K562 (cell line): ENCODE data around the gene GALNT5. TPM values are rescaled to one million over a fixed set of nuclear protein-coding genes. Genes with fewer than 3 reads are reported as not detected.

Experiments used
- ATAC-seq: fragments of 200-7000 bp; cut with Tn5 transposase; 3 replicates; pipeline ENCODE4 v1.9.1; 2020; ENCODE audit warnings: moderate library complexity
- BruUV-seq: library from RNA; stranded (reverse); fragments of 400-500 nt; replicated peaks from 2 replicates; lab custom pipeline; 2021; lab: Mats Ljungman, UMichigan
- CTCF ChIA-PET: fragments of 300-600 bp; formaldehyde crosslinking; extraction: SDS; loops from one replicate; lab custom pipeline; 2021; ENCODE audit warnings: low intra/inter-chr PET ratio; lab: Yijun Ruan, JAX
- POLR2A ChIA-PET: fragments of 300-600, 350-650 bp; sonication (Branson Sonifier 250); formaldehyde crosslinking; extraction: SDS; loops from one replicate; lab custom pipeline; 2021; ENCODE audit warnings: antibody characterized with exemption, inconsistent platforms; lab: Yijun Ruan, JAX
- DNase-seq, 4 experiments: peaks; one replicate each; pipeline versions ENCODE4 v3.0.0 to v3.0.0-alpha.2; 2011 to 2018; ENCODE audit warnings: low spot score in 3 of 4, mixed read lengths in 3 of 4; ENCODE audit errors: extremely low read depth in 1 of 4
- FAIRE-seq: peaks from 2 replicates; lab custom pipeline; 2011; peaks lifted over from hg19 to GRCh38; lab: Jason Lieb, UNC
- H2AFZ ChIP-seq: 2 replicates; pipeline ENCODE4 v1.6.0; 2011; ENCODE audit warnings: low read depth, low read length, control low read depth, inconsistent platforms
- H3K27ac ChIP-seq: fragments of 200-600 bp; 3 replicates; pipeline ENCODE4 v1.8.0; 2011; ENCODE audit warnings: low read depth, mild to moderate bottlenecking, control low read depth, inconsistent platforms, low read length, moderate library complexity, mixed read lengths; ENCODE audit errors: extremely low read depth
- H3K27me3 ChIP-seq, 2 experiments: fragments of 300-600 bp in 1 of 2; 2 replicates in 1 of 2; 3 replicates in 1 of 2; pipeline versions ENCODE4 v1.6.0 to v1.8.0; 2011; ENCODE audit warnings: inconsistent platforms in 2 of 2, low read length in 2 of 2, mild to moderate bottlenecking in 1 of 2, mixed read lengths in 1 of 2, moderate library complexity in 1 of 2; ENCODE audit not compliant: control insufficient read depth in 2 of 2, insufficient read depth in 2 of 2
- H3K36me3 ChIP-seq: fragments of 300-600 bp; 3 replicates; pipeline ENCODE4 v1.8.0; 2011; ENCODE audit warnings: mild to moderate bottlenecking, low read length, inconsistent platforms; ENCODE audit not compliant: control insufficient read depth, insufficient read depth
- H3K4me1 ChIP-seq, 2 experiments: fragments of 200-600 bp in 1 of 2; replicated peaks in 1 of 2; 2 replicates in 1 of 2; 3 replicates in 1 of 2; pipeline versions ENCODE4 v1.5.1 to v1.8.0; 2011; ENCODE audit warnings: inconsistent platforms in 2 of 2, low read length in 2 of 2, mild to moderate bottlenecking in 1 of 2, mixed read lengths in 1 of 2, moderate library complexity in 1 of 2; ENCODE audit not compliant: control insufficient read depth in 2 of 2, insufficient read depth in 2 of 2
- H3K4me2 ChIP-seq: 2 replicates; pipeline ENCODE4 v1.6.1; 2011; ENCODE audit warnings: low read length, control low read depth, inconsistent platforms, mixed read lengths; ENCODE audit not compliant: insufficient read depth
- H3K4me3 ChIP-seq: fragments of 200-600 bp; sonication (generic), shearing (Covaris generic); 2 replicates; pipeline ENCODE4 v1.5.1; 2016; ENCODE audit warnings: control low read depth, inconsistent platforms
- H3K79me2 ChIP-seq: fragments of 200-600 bp; 3 replicates; pipeline ENCODE4 v1.8.0; 2011; ENCODE audit warnings: low read length, inconsistent platforms; ENCODE audit not compliant: control insufficient read depth, insufficient read depth
- H3K9ac ChIP-seq, 2 experiments: 2 replicates each; pipeline versions ENCODE4 v1.6.0 to v1.6.1; 2011; ENCODE audit warnings: low read depth in 2 of 2, low read length in 2 of 2, control low read depth in 1 of 2, inconsistent platforms in 1 of 2, mild to moderate bottlenecking in 1 of 2, mixed read lengths in 1 of 2; ENCODE audit not compliant: insufficient read depth in 1 of 2
- H3K9me1 ChIP-seq: one replicate; pipeline ENCODE4 v1.6.0; 2011; ENCODE audit warnings: inconsistent platforms, mild to moderate bottlenecking, low read length, moderate library complexity; ENCODE audit not compliant: control insufficient read depth, insufficient read depth
- H3K9me3 ChIP-seq: replicated peaks from 2 replicates; pipeline ENCODE4 v1.5.1; 2011; ENCODE audit warnings: low read depth, low read length, inconsistent platforms; ENCODE audit not compliant: control insufficient read depth, insufficient read depth
- H4K20me1 ChIP-seq: replicated peaks from 2 replicates; pipeline ENCODE4 v1.6.1; 2011; ENCODE audit warnings: low read length, inconsistent platforms, mixed read lengths; ENCODE audit not compliant: control insufficient read depth, insufficient read depth
- E2F6 ChIP-seq, 2 experiments: IDR thresholded peaks; 2 replicates each; pipeline ENCODE4 v1.6.1; 2011; ENCODE audit warnings: borderline replicate concordance in 1 of 2, control low read depth in 1 of 2, low read depth in 1 of 2, low read length in 1 of 2, mild to moderate bottlenecking in 1 of 2, mixed read lengths in 1 of 2, moderate library complexity in 1 of 2; ENCODE audit not compliant: insufficient read depth in 1 of 2, insufficient read length in 1 of 2, poor library complexity in 1 of 2, severe bottlenecking in 1 of 2; ENCODE audit errors: extremely low read depth in 1 of 2
- JUNB ChIP-seq: fragments of 450-650 bp; formaldehyde crosslinking; conservative IDR thresholded peaks from 2 replicates; pipeline ENCODE4 v1.4.0; 2020; ENCODE audit warnings: mild to moderate bottlenecking
- ZNF212 ChIP-seq: fragments of 450-650 bp; formaldehyde crosslinking; IDR thresholded peaks from 2 replicates; pipeline ENCODE4 v1.4.0; 2020; ENCODE audit warnings: mild to moderate bottlenecking
- ZNF274 ChIP-seq: IDR thresholded peaks from 2 replicates; pipeline ENCODE4 v1.6.1; 2011; ENCODE audit warnings: low read depth, mild to moderate bottlenecking, low read length, moderate library complexity, borderline replicate concordance
- ZNF699 ChIP-seq: fragments of 250-450 bp; sonication (Bioruptor Pico); IDR thresholded peaks from 2 replicates; pipeline ENCODE4 v1.8.0; 2021; ENCODE audit warnings: mild to moderate bottlenecking, moderate library complexity; ENCODE audit not compliant: insufficient replicate concordance
- WGBS: fragments of 100-300 bp; shearing (Covaris generic); methylation state at CpG from one replicate; pipeline ENCODE4 v1.1.6; 2016; ENCODE audit warnings: low coverage, mixed read lengths; ENCODE audit not compliant: insufficient coverage; ENCODE audit errors: missing lambda C conversion rate; 5-methylcytosine and 5-hydroxymethylcytosine counted together
- in situ Hi-C: fragments of 300-500 bp; cut with MboI; formaldehyde crosslinking; loops from 4 replicates; pipeline ENCODE4 v1.15.0; 2018; ENCODE audit warnings: inconsistent platforms, mixed read lengths
- intact Hi-C: fragments of 100-400 bp; cut with micrococcal nuclease; formaldehyde crosslinking; loops from 2 replicates; pipeline ENCODE4 v1.14.2; 2022
- polyA plus RNA-seq, 8 experiments: library from polyadenylated mRNA; depleted of rRNA in 4 of 8; stranded (reverse) in 5 of 8; unstranded in 3 of 8; fragments of >200 nt; fragmentation: Nextera tagmentation in 2 of 8; fragmentation: Illumina TruSeq in 1 of 8; extraction: Ambion mirVana in 2 of 8; extraction: Trizol in 1 of 8; gene quantifications; 2 replicates each; pipeline versions ENCODE4 v1.2.1 to v1.2.3, GENCODE V29; 2011 to 2014; ENCODE audit warnings: inconsistent platforms in 1 of 8, missing spikeins in 1 of 8
- total RNA-seq, 7 experiments: library from RNA; depleted of rRNA in 6 of 7; stranded (reverse); fragments of >200 nt in 6 of 7; fragmentation: Illumina TruSeq in 2 of 7; extraction: Trizol in 2 of 7; gene quantifications; 2 replicates each; pipeline versions ENCODE4 v1.2.1 to v1.2.3, GENCODE V29; 2011 to 2021; ENCODE audit warnings: low replicate concordance in 1 of 7

GALNT5 gene
- total and polyA plus RNA-seq, 9 of the 15 experiments (the other 6 are each of a cell fraction or from before 2014, with no cell fraction given): 21.6 to 73.0 (median 54.7) TPM

DNA sequence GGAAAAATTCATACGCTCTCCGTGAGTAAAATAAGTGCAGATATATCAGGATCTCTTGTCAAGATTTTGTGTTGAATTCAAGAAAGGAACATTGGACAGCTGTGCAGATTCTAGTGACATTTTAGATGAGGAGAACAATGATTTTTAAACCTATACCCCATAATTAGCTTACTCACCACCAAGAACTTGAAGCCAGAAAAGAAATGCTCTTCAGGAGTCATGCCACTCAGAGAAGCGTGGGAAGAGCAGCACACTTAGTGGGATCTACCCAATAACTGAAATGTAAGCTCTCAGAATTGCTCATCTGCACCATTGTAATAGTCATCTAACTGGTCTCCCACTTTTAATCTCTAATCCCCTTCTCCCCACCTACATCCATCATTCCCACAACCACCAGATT lies 77.3 kb downstream of the GALNT5 start:
- no peaks in the 10 kb centered on the region for H3K4me1 ChIP-seq
- no TSS peak for BruUV-seq
- H3K4me2 ChIP-seq: no peak overlapping the region
- WGBS: 15% methylated on average over 3 of the region's 3 CpGs
- 0 out of 5 replicates have a peak, but pooled peaks cover 0 to 3% of the 10 kb centered on the region in 2 experiments for H3K27me3 ChIP-seq
- no peak overlapping the region for H3K27ac ChIP-seq
- TF ChIP-seq JUNB (CRISPR knock-in tag) (no peak), ZNF274 (0 out of 2 replicates have a peak, but pooled peaks have one; percentile 22), E2F6 (IDR thresholded peaks at IDR 0.05; ENCODE audit: borderline replicate concordance in 1 of 2, extremely low read depth in 1 of 2, insufficient read depth in 1 of 2, insufficient read length in 1 of 2, low read depth in 1 of 2, low read length in 1 of 2, poor library complexity in 1 of 2, severe bottlenecking in 1 of 2) (no peak), ZNF212 (CRISPR knock-in tag) (no peak), ZNF699 (CRISPR knock-in tag) (no peak)
- H4K20me1 ChIP-seq: no peaks in the 10 kb centered on the region
- in situ Hi-C loops: loop anchor here (25.0 kb wide), 1 partner anchor 678 kb away; no protein-coding TSS in a partner anchor
- H3K9ac ChIP-seq: no peak overlapping the region
- CTCF ChIA-PET: interaction anchor here (1.0 kb wide), 1 partner anchor 33 kb away, joined by 3 read pairs; no protein-coding TSS in a partner anchor
- ATAC-seq (no peak), DNase-seq (no peak), FAIRE-seq (no peak)
- intact Hi-C loops: no loop called here
- H3K4me3 ChIP-seq: no peak overlapping the region
- H3K9me3 ChIP-seq: no peaks in the 10 kb centered on the region
- H3K36me3 ChIP-seq: no peaks in the 10 kb centered on the region
- H3K9me1 ChIP-seq: no peaks in the 10 kb centered on the region
- H3K79me2 ChIP-seq: no peaks in the 10 kb centered on the region
- POLR2A ChIA-PET: interaction anchor here (1.2 to 2.4 kb wide), 3 partner anchors 9 to 16 kb away, joined by 3 to 7 read pairs (median 3); partner anchors contain the start of gene ERMN
- H2AFZ ChIP-seq: no peak overlapping the region
